HG02798 (cell line): ENCODE results near the gene BAG3.

Source experiments
- ATAC-seq: cut with Tn5 transposase; IDR thresholded peaks from one replicate; pipeline ENCODE4 v1.9.1; 2021; ENCODE audit warnings: mild to moderate bottlenecking; ENCODE audit not compliant: unreplicated experiment, poor library complexity

The BAG3 gene

DNA sequence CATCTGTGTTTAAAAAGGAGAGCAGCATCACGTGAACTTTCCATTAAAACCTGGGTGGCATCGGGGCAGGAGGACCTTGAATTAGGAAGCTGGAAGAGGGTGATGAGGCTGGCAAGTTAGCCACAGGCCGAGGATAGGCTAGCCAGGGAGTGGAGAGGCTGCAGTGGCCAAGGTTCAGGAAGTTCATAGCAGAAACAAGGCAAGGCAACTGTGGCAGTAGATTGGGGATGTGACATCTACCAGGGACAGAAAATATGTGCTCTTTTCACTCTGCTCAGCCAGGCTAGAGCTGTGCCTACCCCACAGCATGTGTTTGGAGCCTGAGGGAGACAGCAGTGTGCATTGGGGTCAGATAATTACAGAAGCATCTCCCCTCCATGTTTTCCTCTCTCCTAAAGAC lies 72.4 kb downstream of the BAG3 start:
- ATAC-seq, result no peak

- ATAC-seq, result peak; percentile 9
Observed at GRCh38 chr10:119724593-119725516, 73.7 kb downstream of the BAG3 start.

DNA sequence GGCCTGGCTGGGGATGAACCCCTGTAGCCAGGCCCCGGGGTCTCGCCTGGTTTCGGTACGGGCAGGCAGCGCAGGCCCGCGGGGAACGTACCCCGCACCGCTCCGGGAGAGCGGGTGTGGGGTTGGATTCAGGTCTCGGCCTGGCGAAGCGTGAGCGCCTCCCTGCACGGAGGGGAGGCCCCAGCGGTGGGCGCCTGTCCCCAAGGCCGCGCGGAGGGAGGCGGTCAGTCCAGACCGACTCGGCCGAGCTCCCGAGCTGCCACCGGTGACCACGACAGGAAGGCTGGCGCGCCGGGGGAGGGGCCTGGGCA lies 74.3 kb downstream of the BAG3 start:
- ATAC-seq, result no peak

GRCh38 chr10:119725828-119726675 lies 74.9 kb downstream of the BAG3 start, which contains the start of gene INPP5F:
INPP5F (plus strand) TSS chr10:119726050; CDS start chr10:119726263, 213 bp downstream.
- ATAC-seq, result peak; percentile 93

DNA sequence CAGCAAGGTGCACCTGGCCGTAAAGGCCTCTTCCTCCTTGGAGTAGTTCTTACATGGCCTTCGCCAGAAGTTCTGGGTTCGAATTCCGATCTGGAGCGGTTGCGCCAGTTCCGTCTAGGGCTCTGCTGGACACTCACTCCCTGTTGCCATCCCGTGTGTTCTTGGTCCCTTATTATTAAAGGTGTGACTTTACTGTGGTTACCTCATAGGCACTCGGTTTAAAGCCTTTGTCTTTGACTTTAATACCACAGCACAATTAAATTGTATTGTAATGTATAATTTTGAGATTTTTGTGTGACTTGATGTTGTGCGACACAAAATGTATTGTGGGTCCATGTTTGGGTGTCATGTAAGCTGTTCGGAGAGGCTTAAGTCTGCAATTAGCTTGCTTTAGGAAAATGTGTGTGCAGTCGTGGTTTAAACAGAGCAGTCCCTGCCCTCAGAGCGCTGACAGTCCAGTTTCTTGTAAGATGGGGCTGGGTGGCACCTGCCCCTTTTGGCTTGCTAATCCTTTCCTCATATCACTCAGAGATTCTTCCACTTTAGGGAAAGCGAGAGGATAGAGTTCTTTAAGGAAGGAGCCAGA lies 75.6 kb downstream of the BAG3 start:
- ATAC-seq, result no peak
